ENCODE measurements around the gene CDK5RAP3. TPM values are rescaled to one million over a fixed set of nuclear protein-coding genes. Genes with fewer than 3 reads are reported as not detected.

CDK5RAP3 gene
- total and polyA plus RNA-seq, 2 experiments from 2014 or later, result 92.6 to 106 TPM

DNA sequence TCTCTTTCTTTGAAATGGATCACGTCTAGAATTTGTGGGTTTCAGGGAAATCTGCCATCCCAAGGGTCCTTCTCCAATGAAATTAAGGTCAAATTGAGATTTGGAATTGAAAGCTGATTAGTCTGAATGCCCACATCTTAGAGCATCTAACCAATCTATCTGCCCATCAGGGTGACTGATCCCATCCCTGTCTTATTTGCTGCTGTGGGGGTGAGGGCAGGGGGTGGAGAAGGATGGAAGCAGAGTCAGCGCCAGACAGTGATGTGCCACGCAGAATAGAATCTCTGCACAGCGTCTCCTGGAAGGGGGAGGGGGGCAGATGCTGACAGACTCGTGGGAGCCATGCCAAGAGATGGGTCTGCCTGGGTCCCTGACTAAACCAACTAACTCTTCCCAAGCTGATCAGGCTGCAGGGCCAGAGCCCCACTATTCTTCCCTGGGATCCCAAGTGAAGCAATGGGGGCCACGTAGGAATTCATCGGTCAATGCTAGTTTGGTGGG lies 32.1 kb downstream of the CDK5RAP3 start:
- Histone ChIP-seq H4K20me1 (replicated peaks; ENCODE audit: insufficient read depth) (no peaks in the 10 kb centered on the region), H3K4me1 (ENCODE audit: insufficient read depth) (peaks cover 44% of the 10 kb centered on the region), H3K27me3 (ENCODE audit: insufficient read depth) (no peaks in the 10 kb centered on the region), H3K27ac (ENCODE audit: low read depth) (peak overlapping the region; percentile 40), H3K4me3 (peak overlapping the region; percentile 37; the same call in 1 of the 2 replicates), H2AFZ (peak overlapping the region; percentile 94), H3K4me2 (peak overlapping the region; percentile 73), H3F3A (replicated peaks; ENCODE audit: low read depth) (peaks cover 14% of the 10 kb centered on the region), H3K36me3 (ENCODE audit: insufficient read depth) (no peaks in the 10 kb centered on the region), H3K79me2 (replicated peaks; ENCODE audit: insufficient read depth) (no peaks in the 10 kb centered on the region), H3K9me2 (ENCODE audit: insufficient read depth) (no peaks in the 10 kb centered on the region)
- H3K27me3 Mint-ChIP-seq (ENCODE audit: insufficient read depth, low read depth, poor library complexity), result peaks cover 19% of the 10 kb centered on the region
- no peak for DNase-seq (ENCODE audit: low spot score)
- peak overlapping the region; percentile 30; the same call in 2 of the 3 replicates for H3K4me3 Mint-ChIP-seq
- no peak; the same call in 2 of the 3 replicates for ATAC-seq
- no peaks in the 10 kb centered on the region; the same call in 2 of the 3 replicates for H3K9me3 Mint-ChIP-seq
- peak overlapping the region; percentile 95 for H3K27ac Mint-ChIP-seq
- no peaks in the 10 kb centered on the region for H3K36me3 Mint-ChIP-seq (ENCODE audit: low read depth)
- peaks cover 60% of the 10 kb centered on the region for H3K4me1 Mint-ChIP-seq
- TF ChIP-seq, protein P1, sequence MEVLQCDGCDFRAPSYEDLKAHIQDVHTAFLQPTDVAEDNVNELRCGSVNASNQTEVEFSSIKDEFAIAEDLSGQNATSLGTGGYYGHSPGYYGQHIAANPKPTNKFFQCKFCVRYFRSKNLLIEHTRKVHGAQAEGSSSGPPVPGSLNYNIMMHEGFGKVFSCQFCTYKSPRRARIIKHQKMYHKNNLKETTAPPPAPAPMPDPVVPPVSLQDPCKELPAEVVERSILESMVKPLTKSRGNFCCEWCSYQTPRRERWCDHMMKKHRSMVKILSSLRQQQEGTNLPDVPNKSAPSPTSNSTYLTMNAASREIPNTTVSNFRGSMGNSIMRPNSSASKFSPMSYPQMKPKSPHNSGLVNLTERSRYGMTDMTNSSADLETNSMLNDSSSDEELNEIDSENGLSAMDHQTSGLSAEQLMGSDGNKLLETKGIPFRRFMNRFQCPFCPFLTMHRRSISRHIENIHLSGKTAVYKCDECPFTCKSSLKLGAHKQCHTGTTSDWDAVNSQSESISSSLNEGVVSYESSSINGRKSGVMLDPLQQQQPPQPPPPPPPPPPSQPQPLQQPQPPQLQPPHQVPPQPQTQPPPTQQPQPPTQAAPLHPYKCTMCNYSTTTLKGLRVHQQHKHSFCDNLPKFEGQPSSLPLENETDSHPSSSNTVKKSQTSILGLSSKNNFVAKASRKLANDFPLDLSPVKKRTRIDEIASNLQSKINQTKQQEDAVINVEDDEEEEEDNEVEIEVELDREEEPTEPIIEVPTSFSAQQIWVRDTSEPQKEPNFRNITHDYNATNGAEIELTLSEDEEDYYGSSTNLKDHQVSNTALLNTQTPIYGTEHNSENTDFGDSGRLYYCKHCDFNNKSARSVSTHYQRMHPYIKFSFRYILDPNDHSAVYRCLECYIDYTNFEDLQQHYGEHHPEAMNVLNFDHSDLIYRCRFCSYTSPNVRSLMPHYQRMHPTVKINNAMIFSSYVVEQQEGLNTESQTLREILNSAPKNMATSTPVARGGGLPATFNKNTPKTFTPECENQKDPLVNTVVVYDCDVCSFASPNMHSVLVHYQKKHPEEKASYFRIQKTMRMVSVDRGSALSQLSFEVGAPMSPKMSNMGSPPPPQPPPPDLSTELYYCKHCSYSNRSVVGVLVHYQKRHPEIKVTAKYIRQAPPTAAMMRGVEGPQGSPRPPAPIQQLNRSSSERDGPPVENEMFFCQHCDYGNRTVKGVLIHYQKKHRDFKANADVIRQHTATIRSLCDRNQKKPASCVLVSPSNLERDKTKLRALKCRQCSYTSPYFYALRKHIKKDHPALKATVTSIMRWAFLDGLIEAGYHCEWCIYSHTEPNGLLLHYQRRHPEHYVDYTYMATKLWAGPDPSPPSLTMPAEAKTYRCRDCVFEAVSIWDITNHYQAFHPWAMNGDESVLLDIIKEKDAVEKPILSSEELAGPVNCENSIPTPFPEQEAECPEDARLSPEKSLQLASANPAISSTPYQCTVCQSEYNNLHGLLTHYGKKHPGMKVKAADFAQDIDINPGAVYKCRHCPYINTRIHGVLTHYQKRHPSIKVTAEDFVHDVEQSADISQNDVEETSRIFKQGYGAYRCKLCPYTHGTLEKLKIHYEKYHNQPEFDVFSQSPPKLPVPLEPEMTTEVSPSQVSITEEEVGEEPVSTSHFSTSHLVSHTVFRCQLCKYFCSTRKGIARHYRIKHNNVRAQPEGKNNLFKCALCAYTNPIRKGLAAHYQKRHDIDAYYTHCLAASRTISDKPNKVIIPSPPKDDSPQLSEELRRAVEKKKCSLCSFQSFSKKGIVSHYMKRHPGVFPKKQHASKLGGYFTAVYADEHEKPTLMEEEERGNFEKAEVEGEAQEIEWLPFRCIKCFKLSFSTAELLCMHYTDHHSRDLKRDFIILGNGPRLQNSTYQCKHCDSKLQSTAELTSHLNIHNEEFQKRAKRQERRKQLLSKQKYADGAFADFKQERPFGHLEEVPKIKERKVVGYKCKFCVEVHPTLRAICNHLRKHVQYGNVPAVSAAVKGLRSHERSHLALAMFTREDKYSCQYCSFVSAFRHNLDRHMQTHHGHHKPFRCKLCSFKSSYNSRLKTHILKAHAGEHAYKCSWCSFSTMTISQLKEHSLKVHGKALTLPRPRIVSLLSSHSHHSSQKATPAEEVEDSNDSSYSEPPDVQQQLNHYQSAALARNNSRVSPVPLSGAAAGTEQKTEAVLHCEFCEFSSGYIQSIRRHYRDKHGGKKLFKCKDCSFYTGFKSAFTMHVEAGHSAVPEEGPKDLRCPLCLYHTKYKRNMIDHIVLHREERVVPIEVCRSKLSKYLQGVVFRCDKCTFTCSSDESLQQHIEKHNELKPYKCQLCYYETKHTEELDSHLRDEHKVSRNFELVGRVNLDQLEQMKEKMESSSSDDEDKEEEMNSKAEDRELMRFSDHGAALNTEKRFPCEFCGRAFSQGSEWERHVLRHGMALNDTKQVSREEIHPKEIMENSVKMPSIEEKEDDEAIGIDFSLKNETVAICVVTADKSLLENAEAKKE (CRISPR knock-in tag; IDR thresholded peaks at IDR 0.05), result no peak

DNA sequence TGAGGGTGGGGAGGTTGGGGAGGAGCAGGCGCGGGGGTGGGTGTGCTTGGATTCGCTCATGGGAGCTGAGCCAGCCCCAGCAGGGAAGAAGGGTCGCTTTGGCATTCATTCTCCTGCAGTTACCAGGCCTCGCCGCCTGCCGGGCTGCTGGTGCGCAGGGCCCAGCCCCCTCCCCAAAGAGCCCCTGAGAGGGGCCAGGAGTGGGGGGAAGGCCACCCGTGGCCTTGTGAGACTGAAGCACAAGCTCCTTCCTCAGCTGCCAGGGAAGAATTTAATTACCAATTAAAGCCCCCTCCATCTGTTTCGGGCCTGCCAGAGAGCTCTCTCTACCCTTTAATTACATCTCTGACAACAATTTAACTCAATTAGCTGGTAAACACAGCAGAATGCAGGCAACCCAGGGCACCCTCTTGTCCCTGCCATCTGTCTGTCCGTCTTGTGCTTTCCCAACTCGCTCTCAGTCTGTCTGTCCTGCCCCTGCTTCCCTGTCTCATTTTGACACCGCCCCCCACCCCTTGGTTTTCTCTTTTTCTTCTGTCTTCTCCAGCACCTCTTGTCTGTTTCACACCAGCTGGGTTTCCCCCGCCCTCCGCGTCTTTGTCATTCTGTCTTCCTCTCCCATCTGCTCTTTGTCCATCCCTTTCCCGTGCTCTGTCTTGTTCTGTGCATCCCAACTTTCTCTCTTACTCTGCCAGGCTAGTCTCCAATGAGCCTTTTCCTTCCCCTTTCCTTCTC lies 32.7 kb downstream of the CDK5RAP3 start:
- H3K4me1 Mint-ChIP-seq, result peaks cover 60% of the 10 kb centered on the region
- DNase-seq (ENCODE audit: low spot score), result peak; percentile 69

More for the DNA sequence above, 32.7 kb downstream of the CDK5RAP3 start:
- Histone ChIP-seq H3K27ac (ENCODE audit: low read depth) (peak overlapping the region; percentile 46), H3K27me3 (ENCODE audit: insufficient read depth) (no peaks in the 10 kb centered on the region), H3K4me2 (peak overlapping the region; percentile 73), H3K4me3 (peak overlapping the region; percentile 37), H3K79me2 (replicated peaks; ENCODE audit: insufficient read depth) (no peaks in the 10 kb centered on the region), H3F3A (replicated peaks; ENCODE audit: low read depth) (peaks cover 14% of the 10 kb centered on the region), H4K20me1 (replicated peaks; ENCODE audit: insufficient read depth) (no peaks in the 10 kb centered on the region), H3K4me1 (ENCODE audit: insufficient read depth) (peaks cover 44% of the 10 kb centered on the region), H3K9me2 (ENCODE audit: insufficient read depth) (no peaks in the 10 kb centered on the region), H3K36me3 (ENCODE audit: insufficient read depth) (no peaks in the 10 kb centered on the region), H2AFZ (peak overlapping the region; percentile 94)
- TF ChIP-seq, protein P2, sequence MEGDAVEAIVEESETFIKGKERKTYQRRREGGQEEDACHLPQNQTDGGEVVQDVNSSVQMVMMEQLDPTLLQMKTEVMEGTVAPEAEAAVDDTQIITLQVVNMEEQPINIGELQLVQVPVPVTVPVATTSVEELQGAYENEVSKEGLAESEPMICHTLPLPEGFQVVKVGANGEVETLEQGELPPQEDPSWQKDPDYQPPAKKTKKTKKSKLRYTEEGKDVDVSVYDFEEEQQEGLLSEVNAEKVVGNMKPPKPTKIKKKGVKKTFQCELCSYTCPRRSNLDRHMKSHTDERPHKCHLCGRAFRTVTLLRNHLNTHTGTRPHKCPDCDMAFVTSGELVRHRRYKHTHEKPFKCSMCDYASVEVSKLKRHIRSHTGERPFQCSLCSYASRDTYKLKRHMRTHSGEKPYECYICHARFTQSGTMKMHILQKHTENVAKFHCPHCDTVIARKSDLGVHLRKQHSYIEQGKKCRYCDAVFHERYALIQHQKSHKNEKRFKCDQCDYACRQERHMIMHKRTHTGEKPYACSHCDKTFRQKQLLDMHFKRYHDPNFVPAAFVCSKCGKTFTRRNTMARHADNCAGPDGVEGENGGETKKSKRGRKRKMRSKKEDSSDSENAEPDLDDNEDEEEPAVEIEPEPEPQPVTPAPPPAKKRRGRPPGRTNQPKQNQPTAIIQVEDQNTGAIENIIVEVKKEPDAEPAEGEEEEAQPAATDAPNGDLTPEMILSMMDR (conservative IDR thresholded peaks at IDR 0.05; ENCODE audit: low read depth in 2 of 2), result peak in 1 of 2 experiments; percentile 32; a peak in 3 of 4 replicates
- TF ChIP-seq NANOG (IDR thresholded peaks at IDR 0.05; ENCODE audit: borderline replicate concordance), result no peak
- peaks cover 19% of the 10 kb centered on the region for H3K27me3 Mint-ChIP-seq (ENCODE audit: insufficient read depth, low read depth, poor library complexity)
- no peaks in the 10 kb centered on the region for H3K36me3 Mint-ChIP-seq (ENCODE audit: low read depth)
- H3K4me3 Mint-ChIP-seq, result peak overlapping the region; percentile 43
- H3K27ac Mint-ChIP-seq, result peak overlapping the region; percentile 95
- no peaks in the 10 kb centered on the region; the same call in 2 of the 3 replicates for H3K9me3 Mint-ChIP-seq
- peak; percentile 85 for ATAC-seq
